HepG2 (cell line): Measurements from ENCODE around the gene CAMK2G. TPM values are rescaled to one million over a fixed set of nuclear protein-coding genes. Genes with fewer than 3 reads are reported as not detected.

Experiments used
- DMTF1 ChIP-seq: sonication (generic); formaldehyde crosslinking; IDR thresholded peaks from 2 replicates; pipeline ENCODE4 v1.4.0; 2020; ENCODE audit warnings: mild to moderate bottlenecking, missing genetic modification reagents
- E2F5 ChIP-seq: sonication (generic); formaldehyde crosslinking; conservative IDR thresholded peaks from 2 replicates; pipeline ENCODE4 v1.4.0; 2020; ENCODE audit warnings: missing genetic modification reagents
- FUBP1 ChIP-seq: sonication (generic); formaldehyde crosslinking; IDR thresholded peaks from 2 replicates; pipeline ENCODE4 v1.5.1; 2020; ENCODE audit warnings: missing genetic modification reagents, mild to moderate bottlenecking, borderline replicate concordance
- GPN1 ChIP-seq: sonication (generic); formaldehyde crosslinking; IDR thresholded peaks from 2 replicates; pipeline ENCODE4 v1.5.1; 2020; ENCODE audit warnings: missing genetic modification reagents, borderline replicate concordance
- HNRNPK ChIP-seq: fragments of 200-400 bp; formaldehyde crosslinking; IDR thresholded peaks from 2 replicates; pipeline ENCODE4 v1.6.1; 2018; ENCODE audit warnings: low read length, low read depth, moderate library complexity, mild to moderate bottlenecking; ENCODE audit not compliant: poor library complexity, severe bottlenecking
- HOXA9 ChIP-seq: sonication (generic); formaldehyde crosslinking; IDR thresholded peaks from 2 replicates; pipeline ENCODE4 v1.8.1; 2022; ENCODE audit warnings: missing genetic modification reagents, mild to moderate bottlenecking, moderate library complexity, borderline replicate concordance
- KAT2B ChIP-seq: fragments of 150-350 bp; IDR thresholded peaks from 2 replicates; pipeline ENCODE4 v1.6.1; 2014; ENCODE audit warnings: low read depth, low read length, borderline replicate concordance
- MTA1 ChIP-seq: sonication (generic); formaldehyde crosslinking; IDR thresholded peaks from 2 replicates; pipeline ENCODE4 v1.4.0; 2020; ENCODE audit warnings: missing genetic modification reagents, mild to moderate bottlenecking, borderline replicate concordance
- MTF1 ChIP-seq: sonication (generic); formaldehyde crosslinking; IDR thresholded peaks from 2 replicates; pipeline ENCODE4 v1.5.0; 2020; ENCODE audit warnings: missing genetic modification reagents
- NFYB ChIP-seq: sonication (generic); formaldehyde crosslinking; IDR thresholded peaks from 2 replicates; pipeline ENCODE4 v1.4.0; 2020; ENCODE audit warnings: missing genetic modification reagents
- PHF21A ChIP-seq: sonication (generic); formaldehyde crosslinking; IDR thresholded peaks from 2 replicates; pipeline ENCODE4 v1.5.0; 2020; ENCODE audit warnings: mild to moderate bottlenecking, missing genetic modification reagents
- POLR2AphosphoS5 ChIP-seq: IDR thresholded peaks from 2 replicates; pipeline ENCODE4 v1.6.1; 2012; ENCODE audit warnings: low read depth, low read length
- SATB2 ChIP-seq: sonication (generic); formaldehyde crosslinking; IDR thresholded peaks from 2 replicates; pipeline ENCODE4 v1.5.0; 2020; ENCODE audit warnings: missing genetic modification reagents
- ZMAT3 ChIP-seq: sonication (generic); formaldehyde crosslinking; conservative IDR thresholded peaks from 2 replicates; pipeline ENCODE4 v1.7.0; 2021; ENCODE audit warnings: missing genetic modification reagents
- ZNF354B ChIP-seq: sonication (generic); formaldehyde crosslinking; IDR thresholded peaks from 2 replicates; pipeline ENCODE4 v1.8.0; 2022; ENCODE audit warnings: mild to moderate bottlenecking, missing genetic modification reagents
- ZNF451 ChIP-seq: sonication (generic); formaldehyde crosslinking; IDR thresholded peaks from 2 replicates; pipeline ENCODE4 v1.5.0; 2020; ENCODE audit warnings: mild to moderate bottlenecking, missing genetic modification reagents
- ZNF501 ChIP-seq: sonication (generic); formaldehyde crosslinking; IDR thresholded peaks from 2 replicates; pipeline ENCODE4 v1.5.1; 2020; ENCODE audit warnings: mild to moderate bottlenecking, moderate library complexity, missing genetic modification reagents
- ZNF709 ChIP-seq: sonication (generic); formaldehyde crosslinking; IDR thresholded peaks from 2 replicates; pipeline ENCODE4 v1.5.0; 2020; ENCODE audit warnings: mild to moderate bottlenecking, missing genetic modification reagents
- ZSCAN20 ChIP-seq: sonication (generic); formaldehyde crosslinking; IDR thresholded peaks from 2 replicates; pipeline ENCODE4 v1.4.0; 2020; ENCODE audit warnings: missing genetic modification reagents, mild to moderate bottlenecking, borderline replicate concordance
- polyA plus RNA-seq, 8 experiments: library from polyadenylated mRNA; depleted of rRNA in 3 of 8; stranded (reverse) in 7 of 8; unstranded in 1 of 8; fragments of >200 nt; fragmentation: Illumina TruSeq in 4 of 8; extraction: Trizol in 4 of 8; gene quantifications; 2 replicates each; pipeline versions ENCODE4 v1.2.1 to v1.2.3, GENCODE V29; 2011 to 2016; ENCODE audit warnings: low read depth in 4 of 8, missing spikeins in 1 of 8, mixed read lengths in 1 of 8; ENCODE audit not compliant: insufficient read depth in 1 of 8
- total RNA-seq, 5 experiments: library from RNA; depleted of rRNA; stranded (reverse); fragments of >200 nt; fragmentation: Illumina TruSeq; extraction: Trizol; gene quantifications; 2 replicates each; pipeline ENCODE4 v1.2.3, GENCODE V29; 2016; ENCODE audit warnings: low read depth in 1 of 5
- TF ChIP-seq, protein P1 (sequence below): sonication (generic); formaldehyde crosslinking; IDR thresholded peaks from 2 replicates; pipeline ENCODE4 v1.5.0; 2020; ENCODE audit warnings: mild to moderate bottlenecking, missing genetic modification reagents
- TF ChIP-seq, protein P2 (sequence below): sonication (generic); formaldehyde crosslinking; IDR thresholded peaks from 2 replicates; pipeline ENCODE4 v1.4.0; 2020; ENCODE audit warnings: missing genetic modification reagents

Gene CAMK2G
- total and polyA plus RNA-seq, 2 of the 13 experiments (the other 11 are each of a cell fraction or from before 2014, with no cell fraction given), result 15.9 to 18.8 TPM

GRCh38 chr10:73781879-73782748, 92.2 kb downstream of the CAMK2G start, which contains the start of gene CHCHD1 (continued):
- TF ChIP-seq E2F5, result no peak; the same call in 1 of the 2 replicates
- TF ChIP-seq ZMAT3 (CRISPR knock-in tag), result 0 out of 2 replicates have a peak, but pooled peaks have one; percentile 37
- no peak for TF ChIP-seq HOXA9
- TF ChIP-seq MTF1 (CRISPR knock-in tag), result no peak
- no peak for TF ChIP-seq FUBP1 (CRISPR knock-in tag)
- TF ChIP-seq ZSCAN20 (CRISPR knock-in tag), result no peak
- TF ChIP-seq ZNF451 (CRISPR knock-in tag), result no peak
- TF ChIP-seq, protein P1, sequence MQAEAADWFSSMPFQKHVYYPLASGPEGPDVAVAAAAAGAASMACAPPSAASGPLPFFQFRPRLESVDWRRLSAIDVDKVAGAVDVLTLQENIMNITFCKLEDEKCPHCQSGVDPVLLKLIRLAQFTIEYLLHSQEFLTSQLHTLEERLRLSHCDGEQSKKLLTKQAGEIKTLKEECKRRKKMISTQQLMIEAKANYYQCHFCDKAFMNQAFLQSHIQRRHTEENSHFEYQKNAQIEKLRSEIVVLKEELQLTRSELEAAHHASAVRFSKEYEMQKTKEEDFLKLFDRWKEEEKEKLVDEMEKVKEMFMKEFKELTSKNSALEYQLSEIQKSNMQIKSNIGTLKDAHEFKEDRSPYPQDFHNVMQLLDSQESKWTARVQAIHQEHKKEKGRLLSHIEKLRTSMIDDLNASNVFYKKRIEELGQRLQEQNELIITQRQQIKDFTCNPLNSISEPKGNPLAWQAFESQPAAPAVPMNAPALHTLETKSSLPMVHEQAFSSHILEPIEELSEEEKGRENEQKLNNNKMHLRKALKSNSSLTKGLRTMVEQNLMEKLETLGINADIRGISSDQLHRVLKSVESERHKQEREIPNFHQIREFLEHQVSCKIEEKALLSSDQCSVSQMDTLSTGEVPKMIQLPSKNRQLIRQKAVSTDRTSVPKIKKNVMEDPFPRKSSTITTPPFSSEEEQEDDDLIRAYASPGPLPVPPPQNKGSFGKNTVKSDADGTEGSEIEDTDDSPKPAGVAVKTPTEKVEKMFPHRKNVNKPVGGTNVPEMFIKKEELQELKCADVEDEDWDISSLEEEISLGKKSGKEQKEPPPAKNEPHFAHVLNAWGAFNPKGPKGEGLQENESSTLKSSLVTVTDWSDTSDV (CRISPR knock-in tag), result 0 out of 2 replicates have a peak, but pooled peaks have one; percentile 74
- TF ChIP-seq, protein P2, sequence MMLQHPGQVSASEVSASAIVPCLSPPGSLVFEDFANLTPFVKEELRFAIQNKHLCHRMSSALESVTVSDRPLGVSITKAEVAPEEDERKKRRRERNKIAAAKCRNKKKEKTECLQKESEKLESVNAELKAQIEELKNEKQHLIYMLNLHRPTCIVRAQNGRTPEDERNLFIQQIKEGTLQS (CRISPR knock-in tag), result peak; percentile 60
- TF ChIP-seq HNRNPK, result no peak
- no peak for TF ChIP-seq MTA1 (CRISPR knock-in tag)
- TF ChIP-seq ZNF501, result peak; percentile 88; the same call in 1 of the 2 replicates
- TF ChIP-seq POLR2AphosphoS5, result peak; percentile 92
- TF ChIP-seq SATB2, result no peak
- TF ChIP-seq PHF21A (CRISPR knock-in tag), result peak; percentile 47; the same call in 1 of the 2 replicates
- no peak for TF ChIP-seq KAT2B
- no peak for TF ChIP-seq GPN1 (CRISPR knock-in tag)
- TF ChIP-seq ZNF709, result 0 out of 2 replicates have a peak, but pooled peaks have one; percentile 45
- TF ChIP-seq DMTF1 (CRISPR knock-in tag), result no peak
- TF ChIP-seq ZNF354B (CRISPR knock-in tag), result no peak
- peak; percentile 80 for TF ChIP-seq NFYB
